AG04450 (cell line): ENCODE measurements around the gene TGFB3. TPM values are rescaled to one million over a fixed set of nuclear protein-coding genes. Genes with fewer than 3 reads are reported as not detected.

Experiments used
- CTCF ChIA-PET: fragments of 300-600, 350-600 bp; formaldehyde crosslinking; extraction: SDS; loops from one replicate; lab custom pipeline; 2022; ENCODE audit warnings: antibody characterized with exemption, inconsistent platforms; lab: Charles Lee
- POLR2A ChIA-PET: fragments of 350-600 bp; formaldehyde crosslinking; extraction: SDS; loops from one replicate; lab custom pipeline; 2021; ENCODE audit warnings: antibody characterized with exemption, inconsistent platforms; lab: Yijun Ruan, JAX
- DNase-seq: peaks from one replicate; pipeline ENCODE4 v3.0.0-alpha.2; 2011; ENCODE audit warnings: low read depth, low spot score
- H3K27ac ChIP-seq: one replicate; pipeline ENCODE4 v1.5.1; 2012; ENCODE audit warnings: low read depth, low read length, control low read depth
- H3K27me3 ChIP-seq: one replicate; pipeline ENCODE4 v1.6.0; 2012; ENCODE audit warnings: low read length; ENCODE audit not compliant: control insufficient read depth, insufficient read depth
- H3K4me3 ChIP-seq: 2 replicates; pipeline ENCODE4 v1.5.1; 2011; ENCODE audit warnings: mild to moderate bottlenecking, low read depth, low read length, control low read depth
- H3K9me3 ChIP-seq: 2 replicates; pipeline ENCODE4 v1.5.1; 2012; ENCODE audit warnings: low read length; ENCODE audit not compliant: control insufficient read depth, insufficient read depth
- polyA plus RNA-seq: library from polyadenylated mRNA; depleted of rRNA; stranded (reverse); fragments of >200 nt; gene quantifications from 2 replicates; pipeline ENCODE4 v1.2.3, GENCODE V29; 2011
- TF ChIP-seq, protein P1 (sequence below): IDR thresholded peaks from 2 replicates; pipeline ENCODE4 v1.5.1; 2011; ENCODE audit warnings: low read depth, low read length, control low read depth, inconsistent platforms

Gene TGFB3
- polyA plus RNA-seq, 1 experiment, result 3.6 TPM

DNA sequence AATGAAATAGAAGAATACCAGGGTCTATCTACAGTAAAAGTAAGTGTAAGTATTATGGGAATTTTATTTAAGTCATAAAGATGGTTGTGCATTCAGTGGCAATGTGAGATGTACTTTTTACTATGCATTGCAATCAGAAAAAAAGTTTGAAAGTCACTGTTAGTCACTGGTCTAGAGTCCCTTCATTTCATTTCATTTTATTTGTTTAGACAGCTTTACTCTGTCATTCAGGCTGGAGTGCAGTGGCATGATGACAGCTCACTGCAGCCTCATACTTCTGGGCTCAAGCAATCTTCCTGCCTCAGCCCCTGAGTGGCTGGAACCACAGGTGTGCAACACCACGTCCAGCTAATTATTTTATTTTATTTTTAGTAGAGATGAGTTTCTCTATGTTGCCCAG is 42.6 kb downstream of the TGFB3 start:
- POLR2A ChIA-PET, result interaction anchor here (0.7 kb wide), 1 partner anchor 132 kb away, joined by 7 read pairs; no protein-coding TSS in a partner anchor
- Histone ChIP-seq H3K9me3 (no peaks in the 10 kb centered on the region), H3K27me3 (no peaks in the 10 kb centered on the region), H3K27ac (no peak overlapping the region), H3K4me3 (no peak overlapping the region)
- TF ChIP-seq, protein P1, sequence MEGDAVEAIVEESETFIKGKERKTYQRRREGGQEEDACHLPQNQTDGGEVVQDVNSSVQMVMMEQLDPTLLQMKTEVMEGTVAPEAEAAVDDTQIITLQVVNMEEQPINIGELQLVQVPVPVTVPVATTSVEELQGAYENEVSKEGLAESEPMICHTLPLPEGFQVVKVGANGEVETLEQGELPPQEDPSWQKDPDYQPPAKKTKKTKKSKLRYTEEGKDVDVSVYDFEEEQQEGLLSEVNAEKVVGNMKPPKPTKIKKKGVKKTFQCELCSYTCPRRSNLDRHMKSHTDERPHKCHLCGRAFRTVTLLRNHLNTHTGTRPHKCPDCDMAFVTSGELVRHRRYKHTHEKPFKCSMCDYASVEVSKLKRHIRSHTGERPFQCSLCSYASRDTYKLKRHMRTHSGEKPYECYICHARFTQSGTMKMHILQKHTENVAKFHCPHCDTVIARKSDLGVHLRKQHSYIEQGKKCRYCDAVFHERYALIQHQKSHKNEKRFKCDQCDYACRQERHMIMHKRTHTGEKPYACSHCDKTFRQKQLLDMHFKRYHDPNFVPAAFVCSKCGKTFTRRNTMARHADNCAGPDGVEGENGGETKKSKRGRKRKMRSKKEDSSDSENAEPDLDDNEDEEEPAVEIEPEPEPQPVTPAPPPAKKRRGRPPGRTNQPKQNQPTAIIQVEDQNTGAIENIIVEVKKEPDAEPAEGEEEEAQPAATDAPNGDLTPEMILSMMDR, result no peak
- CTCF ChIA-PET, result interaction anchor here (0.6 to 5.6 kb wide), 7 partner anchors 27 to 449 kb away, joined by 3 to 35 read pairs (median 4); no protein-coding TSS in a partner anchor
- no peak for DNase-seq

DNA sequence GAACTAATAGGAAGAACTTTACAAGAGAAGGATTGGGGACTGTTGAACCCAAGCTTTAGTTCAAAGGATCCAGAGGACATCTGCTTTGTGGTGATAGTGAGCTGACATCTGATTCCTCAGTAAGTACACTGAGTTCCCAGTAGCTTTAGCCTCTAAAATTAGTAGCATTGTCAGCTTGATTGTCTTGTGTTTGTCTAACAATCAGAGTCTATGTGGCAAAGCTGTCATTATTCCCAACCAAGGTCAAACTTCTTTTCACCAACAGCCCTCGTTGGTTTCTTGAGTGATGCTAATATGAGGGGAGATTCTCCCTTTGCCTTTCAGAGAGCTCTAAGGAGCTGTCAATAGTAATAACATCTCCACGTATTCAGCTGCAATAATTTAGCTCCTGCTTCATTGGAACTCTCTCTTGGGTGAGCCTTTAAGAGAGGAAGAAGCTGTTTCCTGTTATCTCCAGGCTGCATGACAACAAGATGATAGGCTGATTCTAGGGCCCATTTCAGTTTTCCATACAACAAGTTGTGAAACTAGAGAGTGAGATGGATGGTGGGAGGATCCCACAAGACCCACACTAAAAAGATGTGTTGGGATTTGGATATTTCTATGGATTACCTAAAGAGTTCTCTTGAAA is 46.7 kb downstream of the TGFB3 start:
- no peaks in the 10 kb centered on the region for H3K27me3 ChIP-seq
- TF ChIP-seq, protein P1, result no peak
- H3K4me3 ChIP-seq, result no peak overlapping the region
- CTCF ChIA-PET, result interaction anchor here (0.5 to 2.9 kb wide), 3 partner anchors 20 to 226 kb away, joined by 3 to 19 read pairs (median 4); no protein-coding TSS in a partner anchor
- H3K27ac ChIP-seq, result no peak overlapping the region
- POLR2A ChIA-PET, result no interaction called here
- no peaks in the 10 kb centered on the region for H3K9me3 ChIP-seq
- no peak for DNase-seq

DNA sequence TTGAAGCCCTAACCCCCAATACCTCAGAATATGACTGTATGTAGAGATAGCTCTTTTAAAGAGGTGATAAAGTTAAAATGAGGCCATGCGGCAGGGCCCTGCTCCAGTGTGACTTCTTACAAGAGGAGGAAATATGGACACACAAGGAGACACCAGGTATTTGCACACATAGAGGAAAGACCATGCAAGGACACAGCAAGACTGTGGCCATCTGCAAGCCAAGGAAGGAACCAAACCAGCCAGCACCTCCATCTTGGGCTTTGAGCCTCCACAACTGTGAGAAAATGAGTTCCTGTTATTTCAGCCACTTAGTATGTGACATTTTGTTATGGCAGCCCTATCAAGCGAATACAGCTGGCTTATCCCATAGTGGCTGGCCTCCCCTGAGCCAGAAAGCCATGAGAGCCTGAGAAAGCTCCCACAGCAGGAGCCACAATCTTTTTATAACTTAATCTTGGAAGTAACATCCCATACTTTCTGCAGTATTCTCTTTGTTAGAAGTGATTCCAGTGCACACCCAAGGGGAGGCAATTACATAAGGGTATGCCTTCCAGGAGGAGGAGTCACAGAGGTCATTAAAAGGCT is 48.0 kb downstream of the TGFB3 start:
- Histone ChIP-seq H3K27ac (no peak overlapping the region), H3K27me3 (no peaks in the 10 kb centered on the region), H3K4me3 (no peak overlapping the region), H3K9me3 (no peaks in the 10 kb centered on the region)
- TF ChIP-seq, protein P1, result no peak
- POLR2A ChIA-PET, result no interaction called here
- DNase-seq, result no peak
- CTCF ChIA-PET, result interaction anchor here (2.9 kb wide), 1 partner anchor 28 kb away, joined by 19 read pairs; no protein-coding TSS in a partner anchor

DNA sequence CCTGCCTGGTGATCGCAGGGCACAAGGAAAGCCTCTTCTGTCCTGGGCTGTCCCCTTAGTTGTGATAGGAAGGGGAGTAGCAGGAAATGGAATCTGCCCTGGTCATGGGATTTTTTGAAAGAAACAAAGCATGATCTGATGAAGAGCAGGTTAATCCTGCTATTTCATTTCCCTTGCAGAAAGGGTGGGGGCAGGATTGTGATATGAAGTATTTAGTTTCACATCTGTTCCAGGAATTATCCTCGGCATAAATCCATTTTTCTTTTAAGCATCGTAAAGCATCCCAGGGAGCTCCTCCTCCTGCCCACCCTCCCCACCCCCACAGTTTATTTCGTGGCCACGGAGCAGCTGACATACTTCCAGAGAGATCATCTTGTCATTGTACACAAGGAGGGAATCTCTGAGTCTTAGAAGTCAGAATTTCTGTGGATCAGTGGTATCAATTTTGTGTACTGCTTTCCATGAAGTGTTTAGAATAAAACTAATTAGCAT is 53.1 kb downstream of the TGFB3 start:
- ChIA-PET CTCF (interaction anchor here (2.3 kb wide), 1 partner anchor 22 kb away, joined by 18 read pairs; no protein-coding TSS in a partner anchor), POLR2A (interaction anchor here (0.6 kb wide), 1 partner anchor 14 kb away, joined by 9 read pairs; no protein-coding TSS in a partner anchor)
- Histone ChIP-seq H3K27ac (no peak overlapping the region), H3K27me3 (no peaks in the 10 kb centered on the region), H3K4me3 (no peak overlapping the region), H3K9me3 (no peaks in the 10 kb centered on the region; the same call in 1 of the 2 replicates)
- no peak for DNase-seq
- TF ChIP-seq, protein P1, result no peak
